Raji (cell line): Measurements from ENCODE around the gene PROZ.

Experiments
- POLR2A ChIP-seq: IDR thresholded peaks from 2 replicates; pipeline ENCODE4 v1.6.1; 2011; ENCODE audit warnings: low read depth, low read length, control low read depth; ENCODE audit not compliant: insufficient read depth

The PROZ gene

DNA sequence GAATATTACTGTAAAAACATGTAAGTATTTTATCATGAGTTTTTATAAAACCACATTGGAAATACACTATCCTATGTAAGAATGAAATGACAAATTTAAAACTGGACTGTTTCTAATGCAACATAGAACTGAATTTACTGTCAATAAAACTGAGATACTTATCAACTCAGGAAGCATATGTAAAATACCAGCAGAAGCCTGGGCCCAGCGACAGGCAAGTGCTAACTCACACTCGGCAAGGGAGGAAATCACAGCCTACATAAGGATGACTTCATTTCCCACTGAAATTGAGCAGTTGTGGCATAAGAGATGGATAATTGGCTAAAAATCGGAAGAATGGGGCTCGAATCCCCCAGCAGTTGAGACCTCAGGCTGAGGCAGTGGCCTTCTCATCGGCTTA, 12.1 kb downstream of the PROZ start:
- TF ChIP-seq POLR2A, result no peak

DNA sequence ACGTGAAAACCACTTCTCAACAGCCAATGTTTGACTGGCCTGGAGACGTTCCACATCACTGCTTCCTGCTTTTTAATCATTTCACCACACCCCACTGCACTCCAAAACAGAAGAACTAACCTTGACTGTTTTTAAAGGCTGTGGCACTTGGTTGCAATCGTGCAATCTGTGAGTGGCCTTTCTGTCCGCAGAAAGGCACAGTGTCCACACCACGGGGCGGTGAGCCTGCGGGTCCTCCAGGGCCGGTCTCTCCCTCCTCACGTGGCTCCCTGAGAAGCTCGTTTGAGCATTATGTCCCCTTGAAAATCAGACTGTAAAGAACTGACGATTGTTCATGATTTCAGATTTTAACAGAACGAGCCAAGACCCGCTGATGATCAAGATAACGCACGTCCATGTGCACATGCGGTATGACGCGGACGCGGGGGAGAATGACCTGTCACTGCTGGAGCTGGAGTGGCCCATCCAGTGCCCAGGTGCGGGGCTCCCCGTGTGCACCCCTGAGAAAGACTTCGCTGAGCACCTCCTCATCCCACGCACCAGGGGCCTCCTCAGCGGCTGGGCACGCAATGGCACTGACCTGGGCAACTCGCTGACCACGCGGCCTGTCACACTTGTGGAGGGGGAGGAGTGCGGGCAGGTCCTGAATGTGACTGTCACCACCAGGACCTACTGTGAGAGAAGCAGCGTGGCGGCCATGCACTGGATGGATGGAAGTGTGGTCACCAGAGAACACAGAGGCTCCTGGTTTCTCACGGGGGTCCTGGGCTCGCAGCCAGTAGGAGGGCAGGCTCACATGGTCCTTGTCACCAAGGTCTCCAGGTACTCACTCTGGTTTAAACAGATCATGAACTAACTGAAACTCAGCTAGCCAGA, 13.0 kb downstream of the PROZ start:
- TF ChIP-seq POLR2A, result no peak

DNA sequence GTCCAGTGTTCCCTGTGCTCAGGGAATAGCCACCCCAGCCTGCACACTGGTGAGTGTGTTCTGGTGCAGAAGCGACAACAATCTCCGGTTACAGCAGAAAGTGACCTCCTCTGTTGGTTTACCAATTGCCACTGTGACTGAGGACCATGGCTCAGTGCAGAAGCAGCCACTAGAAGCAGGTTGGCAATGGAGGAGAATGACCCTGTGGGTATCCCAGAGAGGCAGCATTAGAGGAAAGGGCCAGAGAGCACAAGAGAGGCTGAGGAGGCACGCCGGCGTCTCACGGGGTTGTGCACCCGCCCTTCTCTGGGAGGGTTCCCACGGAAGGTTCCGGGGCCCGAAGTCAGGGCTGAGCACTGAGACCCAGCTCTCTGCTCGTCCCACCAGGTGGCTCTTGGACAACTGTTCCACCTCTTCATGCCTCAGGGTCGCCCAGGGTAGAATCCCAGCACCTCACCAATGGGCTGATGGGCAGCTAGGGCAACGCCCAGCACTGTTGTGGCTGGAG, 14.0 kb downstream of the PROZ start:
- TF ChIP-seq POLR2A, result no peak

DNA sequence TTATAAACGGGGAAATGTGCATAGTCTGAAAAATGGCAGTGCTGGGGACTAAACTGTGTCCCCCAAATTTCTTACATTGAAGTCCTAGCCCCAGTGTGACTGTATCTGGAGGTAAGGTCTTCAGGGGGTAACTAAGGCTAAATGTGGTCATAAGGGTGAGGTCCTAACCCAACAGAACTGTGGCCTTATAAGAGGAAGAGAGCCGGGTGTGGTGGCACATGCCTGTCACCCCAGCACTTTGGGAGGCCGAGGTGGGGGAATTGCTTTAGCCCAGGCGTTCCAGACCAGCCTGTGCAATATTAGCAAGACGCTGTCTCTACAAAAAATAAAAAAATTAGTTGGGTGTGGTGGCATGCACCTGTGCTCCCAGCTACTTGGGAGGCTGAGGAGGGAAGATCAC, 17.8 kb downstream of the PROZ start:
- no peak for TF ChIP-seq POLR2A

DNA sequence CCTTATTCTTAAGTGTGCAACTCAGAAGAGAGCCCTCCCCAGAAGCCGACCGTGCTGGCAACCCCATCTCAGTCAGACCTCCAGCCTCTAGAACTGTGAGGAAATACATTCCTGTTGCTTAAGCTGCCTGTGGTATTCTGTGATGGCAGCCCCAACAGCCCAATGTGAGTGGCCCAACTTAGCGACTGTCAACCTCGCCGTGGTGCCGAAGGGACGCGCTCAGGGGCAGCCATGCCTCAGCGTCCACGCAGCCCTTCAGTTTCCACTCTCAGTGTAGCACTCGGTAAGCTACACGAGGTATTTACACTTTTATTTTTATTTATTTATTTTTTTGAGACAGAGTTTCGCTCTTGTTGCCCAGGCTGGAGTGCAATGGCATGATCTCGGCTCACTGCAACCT, 18.4 kb downstream of the PROZ start:
- TF ChIP-seq POLR2A, result no peak

DNA sequence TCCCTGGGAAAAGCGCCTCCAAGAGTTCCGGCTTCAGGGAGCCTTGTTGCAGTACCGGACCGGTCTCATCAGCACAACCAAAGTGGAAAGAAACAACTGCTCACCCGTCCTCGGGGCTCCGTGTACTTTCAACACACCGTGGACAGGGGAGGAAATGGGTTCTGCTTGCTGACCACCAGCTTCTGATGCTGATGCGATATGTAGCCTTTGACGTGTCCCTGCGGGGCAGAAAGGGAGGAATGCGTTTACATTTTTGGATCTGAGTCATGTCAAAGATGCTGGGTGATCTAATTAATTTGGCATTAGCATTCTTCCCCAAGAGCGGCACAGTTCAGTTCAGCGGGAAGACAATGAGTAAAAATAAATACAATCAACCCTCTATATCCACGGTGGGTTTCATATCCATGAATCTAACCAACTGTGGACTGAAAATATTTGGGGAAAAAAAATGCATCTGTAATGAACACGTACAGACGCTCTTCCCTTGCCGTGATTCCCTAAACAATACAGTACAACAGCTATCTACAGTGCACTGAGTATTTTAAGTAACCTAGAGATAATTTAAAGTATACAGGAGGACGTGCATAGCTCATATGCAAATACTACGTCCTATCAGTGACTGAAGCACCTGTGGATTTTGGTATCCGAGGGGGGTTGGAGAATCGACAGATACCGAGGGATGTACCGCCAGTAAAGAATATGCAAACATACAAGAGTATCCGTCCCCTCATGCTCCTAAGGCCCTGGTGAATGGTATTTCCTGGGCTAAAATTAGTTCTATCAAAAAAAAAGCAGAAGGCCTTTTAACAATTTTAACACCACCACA, 19.8 kb downstream of the PROZ start:
- no peak for TF ChIP-seq POLR2A

DNA sequence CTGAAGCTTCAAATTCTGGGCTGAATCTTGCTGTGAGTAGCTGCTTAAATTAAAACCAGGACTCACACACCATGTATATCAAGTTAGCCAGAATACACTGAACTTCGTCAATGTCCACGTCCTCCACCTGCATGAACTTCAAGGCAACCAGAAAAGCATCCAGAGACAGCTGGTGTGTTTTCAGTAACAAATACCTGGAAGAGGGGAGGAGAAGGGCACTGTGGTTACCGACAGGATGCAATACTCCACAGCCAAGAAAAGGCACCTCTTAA, 20.4 kb downstream of the PROZ start:
- no peak for TF ChIP-seq POLR2A

DNA sequence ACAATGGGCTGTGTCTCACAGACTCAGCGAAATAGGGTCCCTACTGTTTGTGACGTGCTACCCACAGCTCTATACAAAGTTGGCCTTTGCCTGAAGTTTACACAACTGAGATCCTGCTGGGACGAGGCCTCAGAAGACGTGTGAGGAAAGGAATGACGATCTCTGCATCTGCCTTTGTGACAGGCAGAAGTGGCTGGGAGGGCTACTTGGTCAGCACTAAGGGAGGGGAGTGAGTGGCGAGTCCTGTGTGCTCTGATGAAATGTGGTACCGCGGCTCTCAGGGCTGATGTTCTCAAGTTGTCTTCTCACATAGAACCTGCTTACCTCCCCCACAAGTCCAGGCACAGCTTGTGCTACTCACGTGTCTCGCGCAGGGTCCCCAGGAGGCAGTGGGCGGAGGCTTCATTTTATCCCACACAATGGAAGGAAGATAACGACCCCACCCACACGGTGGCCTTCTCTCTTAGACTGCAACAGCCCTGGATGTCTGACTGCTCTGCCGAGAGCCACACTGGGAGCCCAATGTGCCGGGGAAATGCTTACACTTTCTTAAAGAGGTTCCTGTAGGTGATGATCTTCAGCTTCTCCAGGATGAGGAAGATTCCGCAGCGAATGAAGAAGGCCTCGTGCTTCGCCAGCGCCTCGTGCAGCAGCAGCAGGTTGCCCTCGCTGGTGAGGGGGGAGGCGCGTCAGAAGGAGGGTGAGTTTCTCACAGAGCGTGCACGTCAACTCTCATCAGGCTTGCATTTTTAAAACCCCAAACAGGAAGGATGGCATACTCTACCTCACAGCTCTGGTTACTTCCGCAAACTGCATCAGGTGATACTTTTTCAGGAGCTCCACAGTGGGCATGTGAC, 21.2 kb downstream of the PROZ start:
- TF ChIP-seq POLR2A, result no peak

DNA sequence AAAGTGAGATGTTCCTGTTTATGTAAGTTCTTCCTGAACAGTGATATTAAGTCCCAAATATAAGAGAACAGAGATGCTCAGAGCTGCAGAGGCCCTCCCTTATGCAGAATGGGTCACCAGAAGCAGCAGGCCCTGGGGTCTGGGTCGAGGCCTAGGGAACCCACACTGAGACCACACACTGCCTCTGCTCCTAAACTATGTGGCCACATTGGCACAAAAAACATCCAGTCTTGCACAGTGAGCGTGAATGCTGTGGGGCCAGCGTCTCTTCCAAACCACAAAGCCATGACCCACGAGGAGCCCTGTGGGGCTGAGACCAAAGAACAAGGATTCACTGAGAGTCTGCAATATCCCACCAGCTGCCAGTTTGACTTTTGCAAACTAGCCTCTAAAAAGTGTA, 23.6 kb downstream of the PROZ start:
- TF ChIP-seq POLR2A, result no peak

DNA sequence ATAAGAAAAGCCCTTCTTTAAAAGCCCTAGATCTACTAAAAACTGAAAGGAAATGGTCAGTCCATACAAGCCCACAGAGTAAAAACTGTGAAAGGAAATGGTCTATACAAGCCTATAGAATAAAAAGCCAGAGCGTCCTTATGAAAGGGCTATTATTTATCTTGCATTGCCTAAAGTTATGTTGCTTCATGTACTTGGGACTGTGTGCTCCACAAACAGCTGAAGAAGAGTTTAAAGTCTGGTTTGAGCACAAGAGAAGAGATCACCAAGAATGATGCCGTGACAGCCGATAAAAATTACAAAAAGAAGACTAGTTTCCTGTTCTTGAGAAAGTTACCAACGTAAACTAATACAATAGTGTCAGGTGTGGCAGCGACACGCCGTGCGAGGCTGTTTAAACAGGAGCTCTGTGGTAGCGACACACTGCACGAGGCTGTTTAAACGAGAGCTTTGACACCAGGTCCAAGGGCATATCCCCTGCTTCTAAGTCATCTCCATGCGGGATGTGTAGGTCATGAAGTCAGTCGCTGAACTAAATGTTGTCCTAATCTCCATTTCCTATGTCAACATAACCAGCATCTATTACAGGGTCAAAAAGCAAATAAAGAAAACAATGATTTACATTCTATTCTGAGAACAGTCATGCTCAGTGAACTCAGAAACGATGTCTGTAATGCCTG, 25.1 kb downstream of the PROZ start:
- TF ChIP-seq POLR2A, result no peak

DNA sequence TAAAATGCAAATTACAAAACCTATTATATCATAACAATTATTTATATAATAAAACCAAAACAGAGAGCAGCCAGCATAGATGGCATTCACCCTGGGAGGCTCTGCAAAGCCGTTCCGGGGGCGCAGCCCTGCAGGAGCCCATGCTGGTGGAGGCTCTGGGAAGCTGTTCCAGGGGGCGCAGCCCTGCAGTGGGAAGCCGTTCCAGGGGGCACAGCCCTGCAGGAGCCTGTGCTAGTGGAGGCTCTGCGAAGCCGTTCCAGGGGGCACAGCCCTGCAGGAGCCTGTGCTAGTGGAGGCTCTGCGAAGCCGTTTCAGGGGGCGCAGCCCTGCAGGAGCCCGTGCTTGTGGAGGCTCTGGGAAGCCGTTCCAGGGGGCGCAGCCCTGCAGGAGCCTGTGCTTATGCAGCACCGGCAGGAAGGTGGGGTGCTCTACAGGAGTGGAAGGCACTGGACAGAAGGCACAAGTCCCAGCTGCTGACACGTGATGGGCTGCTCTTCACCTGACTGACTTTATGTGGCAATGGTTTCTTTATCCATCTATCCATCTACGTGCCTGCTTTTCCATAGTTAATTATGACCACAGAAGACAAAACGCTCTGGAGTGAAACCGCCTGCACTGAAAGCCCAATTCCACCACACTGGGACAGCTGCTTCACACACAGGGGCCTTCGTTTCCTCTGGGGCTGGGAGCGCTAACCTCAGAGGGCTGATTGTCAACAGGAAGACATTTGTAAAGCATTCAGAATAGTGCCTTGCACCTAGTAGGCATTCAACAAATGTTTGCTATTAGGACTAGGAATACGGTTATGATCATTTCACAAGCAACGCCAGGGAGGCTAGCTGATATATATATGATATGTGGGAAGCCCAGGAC, 26.4 kb downstream of the PROZ start:
- TF ChIP-seq POLR2A, result no peak

DNA sequence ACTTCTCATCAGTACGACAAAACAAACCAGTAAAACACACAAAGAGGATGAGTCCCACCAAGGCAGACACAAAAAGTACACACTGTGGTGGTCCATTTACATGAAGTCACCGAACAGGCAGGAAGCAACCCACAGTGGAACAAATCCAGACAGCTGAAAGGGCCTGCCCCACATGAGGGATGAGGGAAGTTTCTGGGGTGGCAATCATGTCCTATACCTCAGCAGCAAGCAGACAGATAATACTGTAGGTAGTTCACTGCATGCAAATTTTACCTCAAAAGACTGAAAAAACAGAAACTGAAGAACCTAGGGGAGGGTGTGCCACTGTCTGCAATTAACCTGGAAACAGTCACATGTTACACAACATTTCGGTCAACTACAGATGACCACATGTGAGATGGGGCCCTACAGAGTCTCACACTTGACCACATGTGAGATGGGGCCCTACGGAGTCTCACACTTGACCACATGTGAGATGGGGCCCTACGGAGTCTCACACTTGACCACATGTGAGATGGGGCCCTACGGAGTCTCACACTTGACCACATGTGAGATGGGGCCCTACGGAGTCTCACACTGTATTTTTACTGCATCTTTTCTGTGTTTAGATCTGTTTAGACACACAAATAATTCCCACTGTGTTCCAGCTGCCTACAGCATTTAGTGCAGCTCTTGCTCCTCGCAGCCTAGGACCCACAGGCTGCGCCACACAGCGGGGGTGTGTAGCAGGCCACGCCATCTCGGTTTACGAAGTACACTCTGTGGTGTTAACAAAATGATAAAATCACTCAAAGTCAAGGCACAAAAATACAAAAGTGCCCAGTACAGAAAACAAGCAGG, 27.8 kb downstream of the PROZ start:
- no peak for TF ChIP-seq POLR2A

DNA sequence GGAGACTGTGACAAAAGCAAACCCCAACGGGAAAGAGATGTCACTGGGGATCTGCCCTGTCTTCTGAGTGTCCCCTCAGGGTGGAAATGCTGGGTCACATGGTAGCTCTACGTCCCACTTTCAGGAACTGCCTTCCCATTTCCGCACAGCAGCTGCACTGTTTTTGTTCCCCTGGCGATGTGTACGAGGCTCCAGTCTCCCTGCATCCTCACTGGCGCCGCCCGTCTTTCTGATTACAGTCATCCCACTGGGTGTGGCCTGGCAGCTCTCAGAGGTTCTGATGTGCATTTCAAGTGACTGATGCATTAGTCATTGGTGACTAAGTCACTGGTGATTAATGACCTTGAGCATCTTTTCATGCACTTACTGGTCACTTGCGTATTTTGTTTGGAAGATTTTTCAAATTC, 28.8 kb downstream of the PROZ start:
- TF ChIP-seq POLR2A, result no peak

DNA sequence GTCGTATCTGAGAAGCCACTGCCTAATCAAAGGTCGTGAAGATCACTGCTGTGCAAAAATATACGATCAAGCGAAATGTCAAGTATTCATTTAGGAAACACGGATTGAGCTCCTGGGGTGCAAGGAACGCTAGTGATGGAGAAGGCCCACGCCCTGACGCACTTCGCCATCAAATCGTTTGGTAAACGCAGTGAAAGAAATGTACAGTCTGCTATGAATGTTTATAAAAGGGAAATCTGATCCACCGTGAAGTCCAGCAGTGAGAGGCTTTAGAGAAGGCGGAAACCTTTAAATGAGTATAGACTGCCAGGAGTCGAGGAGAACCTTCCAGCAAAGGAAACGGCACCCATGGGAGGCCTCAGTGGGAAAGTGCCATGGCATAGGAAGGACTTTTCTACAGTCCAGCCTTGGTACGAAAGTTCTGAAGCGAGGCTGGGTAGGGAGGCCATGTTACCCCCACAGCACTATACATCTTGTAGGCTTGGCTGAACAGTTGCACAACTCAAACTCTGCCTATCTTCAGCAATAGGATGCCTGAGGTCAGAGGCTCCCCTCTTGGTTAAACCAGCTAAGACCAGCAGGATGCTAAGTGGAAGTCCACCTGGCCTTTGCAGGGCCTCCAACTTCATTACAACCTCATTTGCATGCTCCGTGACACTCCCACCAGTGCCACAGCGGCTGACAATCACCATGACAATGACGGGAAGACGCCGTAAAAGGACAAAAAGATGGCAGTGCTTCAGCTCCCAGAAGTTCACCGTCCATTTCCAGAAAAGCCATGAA, 29.6 kb downstream of the PROZ start:
- no peak for TF ChIP-seq POLR2A
